ENCODE data around the gene SMG7. TPM values are rescaled to one million over a fixed set of nuclear protein-coding genes. Genes with fewer than 3 reads are reported as not detected.

Gene SMG7
- total and polyA plus RNA-seq, 10 of the 15 experiments (the other 5 are each of a cell fraction or from before 2014, with no cell fraction given) = 9.5 to 65.4 (median 42.7) TPM

DNA sequence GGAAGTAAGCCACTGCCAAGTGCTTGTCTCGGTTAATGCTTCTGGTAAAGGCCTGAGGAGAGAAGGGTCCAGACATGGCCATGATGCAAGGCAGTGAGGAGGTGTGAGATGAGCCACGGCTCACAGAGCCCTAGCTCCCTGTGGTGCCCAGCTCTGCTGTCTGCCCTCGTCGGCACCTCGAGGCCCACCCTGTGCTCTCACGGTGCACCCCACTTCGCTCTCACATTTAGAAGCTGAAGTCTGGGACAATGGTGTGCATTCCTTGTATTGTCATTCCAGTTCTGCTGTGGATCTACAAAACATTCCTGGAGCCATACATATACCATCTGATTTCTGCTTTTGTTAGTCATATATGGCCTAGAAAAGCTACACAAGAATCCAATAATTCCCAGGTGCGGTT lies 114.6 kb downstream of the SMG7 start:
- peaks cover 15% of the 10 kb centered on the region for H3K79me2 ChIP-seq (ENCODE audit: control insufficient read depth, insufficient read depth, low read length)
- CTCF ChIA-PET = interaction anchor here (0.8 to 8.9 kb wide), 7 partner anchors 9 to 98 kb away, joined by 3 to 152 read pairs (median 6); no protein-coding TSS in a partner anchor
- WGBS (ENCODE audit: insufficient coverage, insufficient replicate concordance, low lambda C conversion rate, missing lambda C conversion rate) = 97% methylated on average over 8 of the region's 8 CpGs
- no peak overlapping the region for H3K4me2 ChIP-seq (ENCODE audit: control insufficient read depth, insufficient read depth)
- H3K9me3 ChIP-seq (replicated peaks; ENCODE audit: control insufficient read depth, insufficient read depth, low read length) = no peaks in the 10 kb centered on the region
- H4K20me1 ChIP-seq (ENCODE audit: control insufficient read depth, insufficient read depth) = no peaks in the 10 kb centered on the region
- H2AFZ ChIP-seq (ENCODE audit: control insufficient read depth, low read depth, low read length) = no peak overlapping the region
- SMC1A ChIA-PET (ENCODE audit: uncharacterized antibody, unreplicated experiment) = interaction anchor here (0.6 to 11.7 kb wide), 13 partner anchors 8 to 118 kb away, joined by 3 to 363 read pairs (median 4); no protein-coding TSS in a partner anchor
- H3K4me3 ChIP-seq = no peak overlapping the region
- H3K9ac ChIP-seq (ENCODE audit: control insufficient read depth, insufficient read depth, low read length) = no peak overlapping the region
- no peak for DNase-seq (ENCODE audit: low read depth, low spot score)
- intact Hi-C loops (cut with micrococcal nuclease; ENCODE audit: unreplicated experiment) (no loop called here), in situ Hi-C loops (cut with MboI) (no loop called here)
- TF ChIP-seq STAT1 (conservative IDR thresholded peaks at IDR 0.05) = no peak
- no peak for TF ChIP-seq CHD4 (IDR thresholded peaks at IDR 0.05)
- TF ChIP-seq WRNIP1 (IDR thresholded peaks at IDR 0.05; ENCODE audit: borderline replicate concordance, low read depth, low read length) = no peak
- TF ChIP-seq SMAD1 (IDR thresholded peaks at IDR 0.05; ENCODE audit: low read depth, partially characterized antibody) = no peak
- no peak for TF ChIP-seq BCL11A (IDR thresholded peaks at IDR 0.05; ENCODE audit: low read depth, low read length)
- no peak for TF ChIP-seq BMI1 (IDR thresholded peaks at IDR 0.05; ENCODE audit: borderline replicate concordance)
- TF ChIP-seq FOXK2 (IDR thresholded peaks at IDR 0.05) = no peak
- TF ChIP-seq, protein P1, sequence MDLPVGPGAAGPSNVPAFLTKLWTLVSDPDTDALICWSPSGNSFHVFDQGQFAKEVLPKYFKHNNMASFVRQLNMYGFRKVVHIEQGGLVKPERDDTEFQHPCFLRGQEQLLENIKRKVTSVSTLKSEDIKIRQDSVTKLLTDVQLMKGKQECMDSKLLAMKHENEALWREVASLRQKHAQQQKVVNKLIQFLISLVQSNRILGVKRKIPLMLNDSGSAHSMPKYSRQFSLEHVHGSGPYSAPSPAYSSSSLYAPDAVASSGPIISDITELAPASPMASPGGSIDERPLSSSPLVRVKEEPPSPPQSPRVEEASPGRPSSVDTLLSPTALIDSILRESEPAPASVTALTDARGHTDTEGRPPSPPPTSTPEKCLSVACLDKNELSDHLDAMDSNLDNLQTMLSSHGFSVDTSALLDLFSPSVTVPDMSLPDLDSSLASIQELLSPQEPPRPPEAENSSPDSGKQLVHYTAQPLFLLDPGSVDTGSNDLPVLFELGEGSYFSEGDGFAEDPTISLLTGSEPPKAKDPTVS (IDR thresholded peaks at IDR 0.05; ENCODE audit: low read depth, low read length) = no peak
- TF ChIP-seq, protein P2, sequence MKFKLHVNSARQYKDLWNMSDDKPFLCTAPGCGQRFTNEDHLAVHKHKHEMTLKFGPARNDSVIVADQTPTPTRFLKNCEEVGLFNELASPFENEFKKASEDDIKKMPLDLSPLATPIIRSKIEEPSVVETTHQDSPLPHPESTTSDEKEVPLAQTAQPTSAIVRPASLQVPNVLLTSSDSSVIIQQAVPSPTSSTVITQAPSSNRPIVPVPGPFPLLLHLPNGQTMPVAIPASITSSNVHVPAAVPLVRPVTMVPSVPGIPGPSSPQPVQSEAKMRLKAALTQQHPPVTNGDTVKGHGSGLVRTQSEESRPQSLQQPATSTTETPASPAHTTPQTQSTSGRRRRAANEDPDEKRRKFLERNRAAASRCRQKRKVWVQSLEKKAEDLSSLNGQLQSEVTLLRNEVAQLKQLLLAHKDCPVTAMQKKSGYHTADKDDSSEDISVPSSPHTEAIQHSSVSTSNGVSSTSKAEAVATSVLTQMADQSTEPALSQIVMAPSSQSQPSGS (IDR thresholded peaks at IDR 0.05; ENCODE audit: low read length) = no peak
- no peak for TF ChIP-seq RUNX3 (IDR thresholded peaks at IDR 0.05; ENCODE audit: low read length)
- no peaks in the 10 kb centered on the region for H3K27me3 ChIP-seq (replicated peaks in 1 of 2; ENCODE audit: control insufficient read depth in 2 of 2, insufficient read depth in 2 of 2, low read length in 1 of 2)
- POLR2A ChIA-PET = interaction anchor here (0.7 to 12.1 kb wide), 8 partner anchors 8 to 101 kb away, joined by 3 to 199 read pairs (median 6); no protein-coding TSS in a partner anchor
- H3K4me1 ChIP-seq (ENCODE audit: control insufficient read depth, insufficient read depth, low read length) = peaks cover 30% of the 10 kb centered on the region
- no peak for FAIRE-seq
- no TSS peak for BruUV-seq (replicated peaks)
- H3K36me3 ChIP-seq (ENCODE audit: control insufficient read depth in 2 of 2, insufficient read depth in 2 of 2, low read length in 1 of 2) = peaks cover 0 to 4% of the 10 kb centered on the region in 2 experiments; a peak in 1 of 4 replicates
- RAD21 ChIA-PET (ENCODE audit: unreplicated experiment) = interaction anchor here (0.8 to 9.5 kb wide), 14 partner anchors 8 to 102 kb away, joined by 3 to 188 read pairs (median 5); no protein-coding TSS in a partner anchor
- ATAC-seq = no peak
- no peak overlapping the region for H3K27ac ChIP-seq (ENCODE audit: control insufficient read depth, insufficient read depth)

Measured in GM12878 (cell line).